ENCODE measurements around the gene TMA7B.

GRCh38 chr22:39999144-39999757 is 39.1 kb downstream of the TMA7B start:
- TF ChIP-seq POLR2A (IDR thresholded peaks at IDR 0.05): no peak
- no peak for TF ChIP-seq CTCF (IDR thresholded peaks at IDR 0.05)
